OCI-M1 (cell line): ENCODE data around the gene RNF2.
A peak's percentile ranks its signal among the peaks of the same experiment; 100 is the strongest.
"Not testable (repeated sequence)": the region's sequence is repeated elsewhere in the genome, so short reads cannot be mapped to it uniquely, and the experiment has no call there.

Experiments used
- DNase-seq: peaks from one replicate; lab custom pipeline; 2025; lab: John Stamatoyannopoulos, UW

RNF2 gene

DNA sequence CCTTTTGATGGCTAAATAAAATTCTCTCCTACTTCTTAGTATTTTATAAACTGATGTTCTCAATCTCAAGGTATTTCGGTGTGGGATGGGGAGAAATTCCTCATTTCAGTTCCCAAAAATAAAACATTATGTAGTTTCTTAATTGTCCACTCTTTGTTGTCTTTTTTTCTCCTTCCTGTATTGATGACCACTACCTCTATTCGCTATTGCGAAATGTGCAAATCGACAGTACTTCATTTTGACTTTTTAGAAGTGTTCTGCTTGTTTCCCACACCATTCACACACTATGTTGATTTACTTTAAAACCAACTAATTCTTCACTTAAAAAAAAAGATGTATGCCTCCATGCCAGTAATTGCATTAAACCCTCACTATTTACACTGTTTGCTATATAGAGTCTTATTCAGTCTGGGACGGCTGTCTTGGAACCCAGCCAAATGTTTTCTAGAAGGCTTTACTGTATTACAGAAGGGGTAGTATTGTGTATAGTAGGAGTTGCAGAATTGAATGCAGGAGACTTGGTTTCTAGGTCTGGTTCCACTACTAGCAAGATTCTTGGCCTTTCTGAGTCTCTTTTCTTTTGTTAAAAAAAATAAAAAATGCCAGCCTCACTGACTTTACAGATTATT is 5.6 kb downstream of the RNF2 start:
- peak; percentile 42 for DNase-seq

DNA sequence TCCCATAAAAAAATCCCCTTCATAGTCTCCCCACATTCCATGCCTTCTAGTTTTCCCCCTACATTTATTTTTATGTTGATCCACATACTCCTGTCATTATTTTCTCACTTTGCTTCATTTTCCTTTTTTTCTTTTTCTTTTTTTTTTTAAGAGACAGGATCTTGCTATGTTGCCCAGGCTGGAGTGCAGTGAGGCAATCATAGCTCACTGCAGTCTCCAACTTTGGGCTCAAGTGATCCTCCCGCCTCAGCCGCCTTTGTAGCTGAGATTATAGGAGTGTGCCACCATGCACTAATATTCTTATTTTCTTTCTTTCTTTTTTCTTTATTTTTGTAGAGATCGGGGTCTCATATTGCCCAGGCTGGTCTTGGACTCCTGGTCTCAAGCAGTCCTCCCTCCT is 7.8 kb downstream of the RNF2 start:
- no peak for DNase-seq

DNA sequence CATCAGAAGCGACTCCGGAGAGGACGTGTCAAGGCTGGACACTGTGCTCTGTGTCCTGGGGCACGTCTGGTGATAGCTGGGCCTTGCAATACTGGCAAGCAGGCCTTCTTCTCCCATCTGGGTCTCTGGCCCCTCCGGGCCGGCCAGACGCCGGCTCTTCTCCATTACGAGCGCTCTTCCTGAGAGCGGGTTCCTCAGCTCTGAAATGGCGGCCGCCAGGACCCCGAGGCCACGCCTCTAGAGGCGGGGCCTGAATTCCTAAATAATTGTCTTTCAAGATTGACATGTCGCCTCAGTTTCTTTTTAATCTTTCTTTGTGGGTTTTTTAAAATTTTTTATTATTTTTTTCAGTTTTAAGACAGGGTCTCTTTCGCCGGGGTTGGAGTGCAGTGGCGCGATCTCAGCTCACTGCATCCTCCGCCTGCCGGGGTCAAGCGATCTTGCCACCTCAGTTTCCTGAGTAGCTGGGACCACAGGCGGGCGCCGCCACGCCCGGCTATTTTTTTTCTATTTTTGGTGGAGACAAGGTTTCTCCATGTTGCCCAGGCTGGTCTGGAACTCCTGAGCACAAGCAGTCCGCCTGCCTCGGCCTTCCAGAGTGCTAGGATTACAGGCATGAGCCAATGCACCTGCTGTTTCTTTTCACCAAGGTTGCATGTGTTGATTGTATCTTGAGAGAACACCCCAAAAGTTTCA is 9.2 kb downstream of the RNF2 start:
- DNase-seq = no peak

DNA sequence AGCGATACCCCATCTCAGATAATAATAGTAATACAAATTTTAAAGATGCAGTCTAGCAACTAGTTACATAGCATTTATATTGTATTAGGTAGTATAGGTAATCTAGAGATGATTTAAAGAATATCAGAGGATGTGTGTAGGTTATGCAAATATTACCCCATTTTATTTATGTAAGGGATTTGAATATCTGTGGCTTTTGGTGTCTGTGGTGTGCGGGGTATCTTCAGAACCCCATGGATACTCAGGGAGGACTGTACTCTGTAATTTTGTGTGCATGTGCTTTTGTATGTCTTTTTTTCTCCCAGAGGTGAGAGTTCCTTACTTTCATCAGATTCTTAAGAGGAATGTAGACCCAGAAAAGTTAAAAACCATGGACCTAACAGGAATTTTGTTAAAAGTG is 12.8 kb downstream of the RNF2 start:
- DNase-seq = no peak

DNA sequence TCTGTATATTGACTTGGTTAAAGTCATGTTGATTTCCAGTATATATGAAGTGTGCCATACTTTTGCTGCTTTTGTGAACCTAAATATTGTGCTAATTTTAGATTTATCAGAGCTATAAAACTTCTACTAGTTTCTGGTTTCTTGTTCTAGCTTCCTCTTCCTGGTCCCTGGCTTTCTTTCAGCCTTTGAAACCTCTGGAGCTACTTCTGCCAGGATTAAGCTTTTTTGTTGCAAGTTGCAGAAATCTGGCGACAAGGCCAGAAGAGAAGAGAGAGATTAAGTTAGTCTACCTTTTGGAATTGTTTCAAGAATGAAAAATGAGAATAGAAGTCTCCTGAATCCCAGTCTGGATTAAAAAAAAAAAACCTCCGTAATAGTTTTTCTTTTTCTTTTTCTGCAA is 13.5 kb downstream of the RNF2 start:
- DNase-seq = peak; percentile 39

DNA sequence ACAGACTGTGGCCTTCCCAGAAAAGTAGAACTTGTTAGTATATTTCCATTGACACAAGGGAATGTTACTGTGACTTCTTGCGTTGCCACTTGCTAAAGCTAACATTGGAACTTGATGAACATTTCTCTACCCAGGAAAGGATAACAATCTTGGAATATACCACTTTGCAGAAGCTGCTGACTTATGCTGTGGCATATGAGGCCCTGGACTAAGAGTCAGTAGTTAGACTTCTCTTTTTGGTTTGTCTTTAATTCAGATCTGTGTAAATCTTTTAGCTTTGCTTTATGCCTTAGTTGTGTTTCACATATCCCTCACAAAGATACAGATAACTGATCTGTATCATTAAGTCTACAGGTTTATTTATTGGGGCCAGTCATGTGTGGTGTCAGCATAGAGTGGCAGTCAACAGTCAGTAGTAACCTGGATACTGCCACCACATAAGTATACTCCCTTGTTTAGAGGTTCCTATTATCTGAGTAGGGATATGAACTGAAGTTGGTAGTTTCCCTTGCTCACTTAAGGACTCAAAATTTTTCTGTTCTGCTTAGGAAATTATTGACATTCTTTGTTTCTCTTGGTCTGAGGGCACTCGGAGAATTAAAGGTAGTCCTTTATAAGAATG is 14.7 kb downstream of the RNF2 start:
- DNase-seq = peak; percentile 68

DNA sequence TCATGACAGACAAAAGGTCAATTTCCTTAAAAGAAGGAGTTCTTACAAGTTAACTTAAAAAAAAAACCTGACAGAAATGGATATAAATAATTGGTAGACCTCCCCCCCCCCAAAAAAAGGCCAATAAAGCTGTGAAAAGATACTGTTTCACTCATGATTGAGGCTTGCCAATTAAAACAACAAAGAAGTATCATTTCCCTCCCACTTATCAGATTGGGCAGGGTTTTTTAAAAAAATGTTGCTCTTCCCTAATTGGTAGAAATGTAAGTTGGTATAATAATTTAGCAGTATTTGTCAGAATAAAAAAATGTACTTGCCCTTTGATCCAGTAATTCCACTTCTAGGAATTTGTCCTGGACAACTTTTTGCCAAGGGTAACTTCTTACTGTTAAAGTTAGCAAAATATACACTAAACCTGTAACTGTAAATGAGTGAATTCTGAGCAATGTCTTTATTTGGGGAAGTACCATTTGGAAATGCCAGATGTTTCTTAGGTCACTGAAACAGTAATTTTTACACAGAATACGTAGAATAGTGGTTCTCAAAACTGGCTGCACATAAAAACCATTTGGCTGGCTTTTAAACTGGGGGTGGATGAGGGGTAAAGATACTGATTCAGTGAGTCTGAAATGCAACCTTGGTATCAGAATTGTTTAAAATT is 17.5 kb downstream of the RNF2 start:
- peak; percentile 59 for DNase-seq

DNA sequence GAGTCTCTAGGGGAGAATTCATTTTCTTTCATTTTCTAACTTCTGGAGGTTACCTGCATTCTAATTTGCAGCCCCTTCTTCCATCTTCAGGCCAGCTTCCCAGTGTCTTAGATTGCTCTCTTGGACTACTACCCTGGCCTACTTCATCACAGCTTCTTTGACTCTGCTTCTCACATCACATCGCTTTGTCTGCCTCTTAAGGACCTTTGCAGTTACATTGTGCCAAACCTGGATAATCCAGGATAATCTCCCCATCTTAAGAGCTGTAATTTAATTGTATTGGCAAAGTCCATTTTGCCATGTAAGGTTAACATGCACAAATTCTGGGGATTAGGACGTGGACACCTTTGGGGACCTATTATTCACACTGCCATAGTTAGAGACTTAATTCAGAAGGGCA is 18.4 kb downstream of the RNF2 start:
- no peak for DNase-seq

DNA sequence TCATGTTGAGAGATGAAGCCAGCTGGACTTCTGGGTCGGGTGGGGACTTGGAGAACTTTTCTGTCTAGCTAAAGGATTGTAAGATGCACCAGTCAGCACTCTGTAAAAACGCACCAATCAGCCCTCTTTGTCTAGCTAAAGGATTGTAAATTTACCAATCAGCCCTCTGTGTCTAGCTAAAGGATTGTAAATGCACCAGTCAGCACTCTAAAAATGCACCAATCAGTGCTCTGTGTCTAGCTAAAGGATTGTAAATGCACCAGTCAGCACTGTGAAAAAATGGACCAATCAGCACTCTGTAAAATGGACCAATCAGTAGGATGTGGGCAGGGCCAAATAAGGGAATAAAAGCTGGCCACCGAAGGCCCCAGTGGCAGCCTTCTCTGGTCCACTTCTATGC is 19.6 kb downstream of the RNF2 start:
- not testable (repeated sequence) for DNase-seq

DNA sequence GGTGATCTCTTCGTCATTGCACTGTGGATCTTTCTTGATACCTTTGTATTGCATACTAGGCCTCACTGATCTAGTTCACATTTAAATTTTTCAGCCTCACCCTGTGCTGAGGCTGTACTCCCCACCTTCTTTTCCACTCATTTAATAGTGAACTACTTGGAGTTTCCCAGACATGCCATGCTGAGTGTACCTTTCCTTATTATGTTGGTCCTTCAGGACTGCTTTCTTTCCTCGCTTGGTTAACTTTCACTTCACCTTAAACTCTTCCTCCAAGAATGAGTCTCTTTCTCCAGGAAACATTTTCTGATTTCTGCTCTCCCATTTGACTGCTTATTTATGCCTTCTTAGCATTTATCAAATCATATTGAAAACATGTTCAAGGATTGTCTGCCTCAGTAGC is 20.8 kb downstream of the RNF2 start:
- no peak for DNase-seq

DNA sequence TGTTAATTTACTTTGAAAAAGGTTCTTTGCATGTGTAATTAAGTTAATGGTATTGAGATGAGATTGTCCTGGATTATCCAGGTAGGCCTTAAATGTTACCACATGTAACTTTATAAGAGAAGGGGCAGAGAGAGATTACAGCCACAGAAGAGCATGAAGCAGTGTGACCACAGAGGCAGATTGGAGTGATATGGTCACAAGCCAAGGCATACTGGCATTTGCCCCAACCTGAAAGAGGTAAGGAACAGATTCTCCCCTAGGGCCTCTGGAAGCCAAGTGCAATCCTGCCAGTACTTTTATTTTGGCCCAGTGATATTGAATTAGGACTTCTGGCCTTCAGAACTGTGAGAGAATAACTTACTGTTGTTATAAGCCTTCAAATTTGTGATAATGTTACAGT is 23.0 kb downstream of the RNF2 start:
- peak; percentile 33 for DNase-seq

DNA sequence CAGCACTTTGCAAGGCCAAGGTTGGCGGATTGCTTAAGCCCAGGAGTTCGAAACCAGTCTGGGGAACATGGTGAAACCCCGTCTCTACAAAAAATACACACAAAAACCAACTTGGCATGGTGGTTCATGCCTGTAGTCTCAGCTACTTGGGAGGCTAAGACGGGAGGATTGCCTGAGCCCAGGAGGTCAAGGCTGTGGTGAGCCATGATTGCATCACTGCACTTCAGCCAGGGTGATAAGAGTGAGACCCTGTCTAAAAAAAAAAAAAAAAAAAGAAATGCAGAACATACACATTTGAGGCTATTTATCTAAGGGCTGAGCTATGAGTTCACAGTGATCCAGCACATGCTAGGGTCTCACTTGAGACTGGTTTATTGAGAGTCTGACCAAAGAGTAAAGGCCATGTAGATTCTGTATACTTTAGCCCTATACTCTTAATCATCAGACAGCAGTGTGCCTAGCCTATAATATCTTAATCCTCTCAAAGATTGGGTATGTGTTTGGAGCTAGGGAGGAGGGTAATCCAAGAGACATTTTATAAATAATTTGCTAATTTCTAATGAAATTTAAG is 23.9 kb downstream of the RNF2 start:
- peak; percentile 85 for DNase-seq

DNA sequence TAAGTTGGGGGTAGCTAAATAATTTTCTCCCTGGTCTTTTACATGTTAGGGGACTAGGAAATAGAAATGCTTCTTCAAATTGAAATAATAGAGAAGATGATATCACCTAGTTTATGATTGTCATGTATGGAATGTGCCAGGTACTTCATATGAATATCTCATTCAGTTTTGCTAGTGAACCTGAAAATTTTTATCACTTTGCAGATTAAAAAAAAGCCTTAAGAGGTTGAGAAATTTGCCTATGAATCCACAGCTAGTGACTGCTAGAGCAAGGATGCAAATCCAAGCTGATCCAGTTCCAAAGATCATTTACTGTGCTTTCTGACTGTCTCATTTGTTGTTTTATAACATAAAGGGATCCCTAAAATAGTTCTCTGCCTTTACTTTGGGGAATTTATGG is 24.7 kb downstream of the RNF2 start:
- DNase-seq = no peak

DNA sequence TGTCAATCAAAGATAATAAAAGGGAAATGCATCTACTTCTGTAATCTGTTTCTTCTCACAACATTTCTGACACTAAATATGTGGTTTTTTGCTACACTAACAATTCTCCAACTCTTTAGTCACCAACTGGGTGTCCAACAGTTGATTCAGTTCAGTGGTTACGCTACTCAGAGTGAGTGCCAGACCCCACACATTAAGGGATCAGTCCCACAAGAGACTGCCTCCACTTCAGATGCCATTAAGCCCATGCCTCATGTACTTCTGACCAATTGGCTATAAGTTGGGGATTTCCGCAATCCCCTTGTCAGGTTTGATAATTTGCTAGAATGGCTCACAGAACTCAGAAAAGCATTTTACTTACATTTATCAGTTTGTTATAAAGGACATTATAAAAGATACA is 28.4 kb downstream of the RNF2 start:
- DNase-seq = no peak

DNA sequence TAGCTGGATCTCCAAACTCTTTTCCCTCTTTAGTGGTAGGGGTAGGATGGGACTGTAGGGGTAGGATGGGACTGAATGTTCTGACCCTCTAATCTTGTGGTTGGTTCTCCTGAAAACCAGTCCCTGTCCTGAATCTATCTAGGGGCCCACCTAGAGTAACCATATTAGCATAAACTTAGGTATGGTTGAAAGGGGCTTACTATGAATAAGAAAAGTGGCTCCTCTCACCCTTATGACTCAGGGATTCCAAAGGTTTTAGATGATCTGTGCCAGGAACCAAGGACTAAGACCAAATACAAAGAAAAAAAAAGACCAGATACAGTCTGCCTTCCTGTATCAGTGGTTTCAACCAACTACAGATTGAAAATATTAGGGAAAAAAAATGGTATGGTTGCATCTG is 28.9 kb downstream of the RNF2 start:
- no peak for DNase-seq

DNA sequence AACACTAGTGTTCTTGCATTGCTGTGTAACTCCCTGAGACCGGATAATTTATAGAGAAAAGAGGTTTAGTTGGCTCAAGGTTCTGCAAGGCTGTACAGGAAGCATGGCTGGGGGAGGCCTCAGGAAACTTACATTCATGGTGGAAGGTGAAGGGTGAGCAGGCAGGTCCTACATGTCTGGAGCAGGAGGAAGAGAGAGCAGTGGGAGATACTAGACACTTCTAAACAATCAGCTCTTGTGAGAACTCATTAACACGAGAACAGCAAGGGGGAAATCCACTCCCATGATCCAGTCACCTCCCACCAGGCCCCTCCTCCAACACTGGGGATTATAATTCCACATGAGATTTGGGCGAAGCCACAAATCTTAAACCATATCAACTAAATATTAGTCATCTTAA is 30.1 kb downstream of the RNF2 start:
- DNase-seq = no peak

DNA sequence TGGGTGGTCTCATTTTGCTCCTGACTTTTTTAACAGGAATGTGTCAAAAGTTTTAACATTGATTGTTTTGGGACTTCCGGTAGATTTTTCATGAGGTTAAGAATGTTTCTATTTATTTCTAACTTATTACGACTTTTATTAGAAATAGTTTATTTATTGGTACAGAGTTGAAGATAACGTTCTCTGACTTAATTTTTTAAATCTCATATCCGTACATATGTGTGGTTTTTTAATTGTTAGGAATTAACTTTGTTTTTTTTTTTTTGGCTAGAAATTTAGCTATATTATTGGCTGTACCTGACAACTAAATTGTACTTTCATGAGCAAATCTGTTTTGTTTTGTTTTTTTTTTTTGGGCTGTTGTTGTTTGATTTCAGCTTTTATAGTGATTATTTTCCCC is 32.0 kb downstream of the RNF2 start:
- no peak for DNase-seq

DNA sequence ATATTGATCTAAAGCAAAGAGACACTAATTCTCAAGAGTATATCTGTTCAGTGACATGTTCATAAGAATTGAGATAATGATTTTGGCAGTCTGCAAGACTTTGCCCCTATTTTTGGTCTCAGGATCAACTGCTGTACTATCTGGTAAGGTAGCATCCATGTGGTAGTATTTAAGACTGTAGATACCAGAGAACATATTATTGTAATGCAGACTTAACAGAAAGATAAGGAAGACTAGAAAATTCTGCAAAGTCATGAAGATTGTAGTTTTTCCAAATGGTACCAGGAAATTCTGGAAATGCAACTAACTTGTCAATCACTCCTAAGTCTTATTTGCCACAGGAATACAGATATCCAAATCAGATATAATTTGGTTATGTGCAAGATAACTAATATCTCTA is 35.1 kb downstream of the RNF2 start:
- DNase-seq = peak; percentile 51

DNA sequence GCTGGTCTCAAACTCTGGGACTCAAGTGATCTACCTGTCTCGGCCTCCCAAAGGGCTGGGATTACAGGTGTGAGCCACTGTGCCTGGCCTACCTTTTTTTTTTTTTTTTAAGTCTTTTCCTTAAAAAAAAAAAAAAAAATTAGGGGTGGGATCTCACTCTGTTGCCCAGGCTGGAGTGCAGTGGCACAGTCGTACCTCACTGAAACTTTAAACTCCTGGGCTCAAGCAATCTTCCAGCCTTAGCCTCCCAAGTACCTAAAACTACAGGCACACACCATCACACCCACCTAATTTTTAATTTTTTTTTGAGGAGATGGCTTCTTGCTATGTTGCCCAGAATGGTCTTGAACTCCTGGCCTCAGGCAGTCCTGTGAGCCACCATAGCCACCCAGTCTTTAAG is 38.5 kb downstream of the RNF2 start:
- DNase-seq = no peak

DNA sequence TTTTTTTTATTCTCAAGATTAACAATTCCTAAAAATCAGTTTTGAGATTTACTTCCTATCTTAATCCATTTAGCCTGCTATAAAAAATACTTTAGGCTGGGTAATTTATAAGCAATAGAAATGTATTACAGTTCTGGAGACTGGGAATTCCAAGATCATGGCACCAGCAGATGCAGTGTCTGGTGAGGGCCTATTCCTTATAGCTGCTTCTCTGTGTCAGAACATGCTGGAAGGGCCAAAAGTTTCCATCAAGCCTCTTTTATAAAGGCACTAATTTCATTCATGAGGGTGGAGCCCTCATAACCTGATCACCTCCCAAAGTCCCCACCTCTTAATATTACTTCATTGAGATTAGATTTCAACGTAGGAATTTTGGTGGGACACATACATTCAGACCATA is 41.7 kb downstream of the RNF2 start:
- DNase-seq = no peak

DNA sequence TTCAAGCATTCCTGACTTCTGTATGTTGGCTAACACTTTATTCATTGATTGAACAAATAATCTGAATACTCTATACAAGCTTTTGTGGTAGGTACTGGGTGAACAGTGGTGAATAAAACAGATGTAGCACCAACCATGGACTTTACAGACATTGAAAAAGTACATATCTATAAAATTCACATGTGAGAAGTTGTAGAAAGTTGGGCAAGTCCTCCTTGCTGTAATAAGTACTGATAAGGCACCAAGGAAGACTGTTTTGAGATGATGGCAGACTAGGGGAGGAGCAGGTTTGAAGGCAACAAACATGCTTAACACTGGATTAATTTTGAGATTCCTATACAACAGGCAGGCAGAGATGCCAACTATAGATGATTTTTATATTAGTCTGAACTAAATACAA is 42.4 kb downstream of the RNF2 start:
- no peak for DNase-seq

DNA sequence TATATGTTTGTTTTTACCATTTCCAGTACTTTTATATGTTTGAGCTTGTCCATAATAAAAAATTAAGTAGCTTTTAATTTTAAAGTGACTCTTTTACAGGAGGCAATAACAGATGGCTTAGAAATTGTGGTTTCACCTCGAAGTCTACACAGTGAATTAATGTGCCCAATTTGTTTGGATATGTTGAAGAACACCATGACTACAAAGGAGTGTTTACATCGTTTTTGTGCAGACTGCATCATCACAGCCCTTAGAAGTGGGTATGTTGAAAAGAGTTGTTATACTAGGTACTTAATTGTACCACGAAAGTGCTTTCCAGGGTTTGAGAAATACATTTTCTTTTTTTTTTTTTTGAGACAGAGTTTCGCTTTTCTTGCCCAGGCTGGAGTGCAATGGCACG is 46.1 kb downstream of the RNF2 start:
- no peak for DNase-seq

DNA sequence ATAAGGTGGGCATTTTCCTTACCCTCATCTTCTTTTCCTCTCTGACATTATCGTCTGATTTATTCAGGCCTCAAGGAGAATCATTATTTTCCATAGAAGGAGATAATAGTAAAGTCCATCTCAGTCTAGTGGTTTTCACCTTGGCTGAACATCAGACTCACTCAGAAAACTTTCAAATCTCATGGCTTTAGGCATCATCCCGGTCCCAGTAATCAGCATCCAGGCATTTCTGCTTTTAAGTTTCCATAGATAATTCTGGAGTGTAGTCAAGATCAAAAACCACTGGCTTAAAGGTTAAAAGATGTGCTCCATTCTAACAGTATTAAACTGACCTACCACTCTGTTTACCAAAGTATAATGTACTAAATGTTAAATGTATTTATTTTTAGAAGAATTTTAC is 49.4 kb downstream of the RNF2 start:
- no peak for DNase-seq
